Colonic mucosa (tissue), 4 donors: ENCODE measurements around the gene MAJIN. TPM values are rescaled to one million over a fixed set of nuclear protein-coding genes. Genes with fewer than 3 reads are reported as not detected.
A peak's percentile ranks its signal among the peaks of the same experiment; 100 is the strongest.

Source experiments
- DNase-seq: peaks from one replicate; pipeline ENCODE4 v3.0.0-alpha.2; 2020
- H3K27ac ChIP-seq: fragments of 200-600 bp; one replicate; pipeline ENCODE4 v1.8.0; 2021
- H3K27me3 ChIP-seq: fragments of 200-600 bp; one replicate; pipeline ENCODE4 v1.8.0; 2021
- H3K36me3 ChIP-seq: fragments of 200-600 bp; one replicate; pipeline ENCODE4 v1.8.0; 2021
- H3K4me1 ChIP-seq: fragments of 200-600 bp; one replicate; pipeline ENCODE4 v1.8.0; 2021; ENCODE audit warnings: mild to moderate bottlenecking
- H3K4me3 ChIP-seq: fragments of 200-600 bp; one replicate; pipeline ENCODE4 v1.8.0; 2021
- H3K9ac ChIP-seq, 2 donors: one replicate each; pipeline ENCODE4 v1.7.0; 2013; ENCODE audit warnings: control low read depth in 2 of 2, low read depth in 2 of 2, low read length in 2 of 2
- H3K9me3 ChIP-seq: fragments of 200-600 bp; one replicate; pipeline ENCODE4 v1.8.0; 2021
- CTCF ChIP-seq: fragments of 200-600 bp; IDR thresholded peaks from one replicate; pipeline ENCODE4 v1.8.0; 2022; ENCODE audit warnings: antibody characterized with exemption, mild to moderate bottlenecking
- intact Hi-C: fragments of 100-400 bp; cut with DNase I; formaldehyde crosslinking; loops from one replicate; pipeline ENCODE4 v1.14.1; 2022
- total RNA-seq, 2 donors: library from RNA; stranded (reverse); fragmentation: NEBNext Ultra II Directional in 1 of 2; extraction: Animal tissue kit (Norgen Biotek cat#: 25700) in 1 of 2; gene quantifications; one replicate each; pipeline ENCODE4 v1.2.1, GENCODE V29; 2021
- donor health status: healthy.
- donor health status: DM: no; HTN: no; CAD: no.
- donor health status: DM: no; HTN: no; CAD: no.

The MAJIN gene
- total RNA-seq, 2 donors from 2014 or later: not detected

GRCh38 chr11:65016705-65017104 is 44.8 kb upstream of the MAJIN start:
- Histone ChIP-seq H3K36me3 (no peaks in the 10 kb centered on the region), H3K27me3 (no peaks in the 10 kb centered on the region), H3K9me3 (no peaks in the 10 kb centered on the region), H3K4me3 (no peak overlapping the region), H3K27ac (no peak overlapping the region), H3K9ac (no peak overlapping the region), H3K4me1 (peaks cover 5% of the 10 kb centered on the region)
- intact Hi-C loops: no loop called here
- no peak for DNase-seq
- TF ChIP-seq CTCF: no peak

GRCh38 chr11:65014726-65015227 is 42.9 kb upstream of the MAJIN start:
- H3K27ac ChIP-seq: peak overlapping the region; percentile 99
- peaks cover 5% of the 10 kb centered on the region for H3K4me1 ChIP-seq
- no peak for DNase-seq
- peak overlapping the region; percentile 95 to 97 for H3K9ac ChIP-seq
- no peaks in the 10 kb centered on the region for H3K36me3 ChIP-seq
- no peaks in the 10 kb centered on the region for H3K27me3 ChIP-seq
- no peak for TF ChIP-seq CTCF
- no peaks in the 10 kb centered on the region for H3K9me3 ChIP-seq
- intact Hi-C loops: loop anchor here (5.0 kb wide), 1 partner anchor 103 kb away; the partner anchor contains the start of gene ZNHIT2
- peak overlapping the region; percentile 72 for H3K4me3 ChIP-seq

GRCh38 chr11:65013888-65014725 is 42.2 kb upstream of the MAJIN start, which contains the start of gene ARL2:
Gene ARL2, plus strand, starts transcription at chr11:65014160. Its CDS starts 48 bp downstream, at chr11:65014208.
- TF ChIP-seq CTCF: peak; percentile 91
- Histone ChIP-seq H3K9me3 (no peaks in the 10 kb centered on the region), H3K27me3 (no peaks in the 10 kb centered on the region), H3K4me3 (peak within 1 kb of the TSS; percentile 72), H3K27ac (peak within 1 kb of the TSS; percentile 99), H3K4me1 (peaks cover 5% of the 10 kb centered on the region), H3K9ac (peak within 1 kb of the TSS; percentile 95 to 97), H3K36me3 (no peaks in the 10 kb centered on the region)
- DNase-seq: peak; percentile 91
- intact Hi-C loops: loop anchor here (5.0 kb wide), 1 partner anchor 103 kb away; the partner anchor contains the start of gene ZNHIT2

GRCh38 chr11:65013130-65013887 is 41.4 kb upstream of the MAJIN start:
- H3K9me3 ChIP-seq: no peaks in the 10 kb centered on the region
- DNase-seq: peak; percentile 96
- peak overlapping the region; percentile 95 to 97 for H3K9ac ChIP-seq
- no peaks in the 10 kb centered on the region for H3K36me3 ChIP-seq
- peak; percentile 83 for TF ChIP-seq CTCF
- H3K27me3 ChIP-seq: no peaks in the 10 kb centered on the region
- H3K4me1 ChIP-seq: peaks cover 5% of the 10 kb centered on the region
- intact Hi-C loops: loop anchor here (5.0 kb wide), 1 partner anchor 104 kb away; the partner anchor contains the start of gene ZNHIT2
- H3K27ac ChIP-seq: peak overlapping the region; percentile 99
- peak overlapping the region; percentile 72 for H3K4me3 ChIP-seq

- H3K9me3 ChIP-seq: no peaks in the 10 kb centered on the region
- no peak for DNase-seq
- no peaks in the 10 kb centered on the region for H3K27me3 ChIP-seq
- H3K27ac ChIP-seq: no peak overlapping the region
- no peaks in the 10 kb centered on the region for H3K36me3 ChIP-seq
- H3K4me1 ChIP-seq: no peaks in the 10 kb centered on the region
- no peak overlapping the region for H3K4me3 ChIP-seq
- no peak overlapping the region for H3K9ac ChIP-seq
- intact Hi-C loops: no loop called here
- TF ChIP-seq CTCF: no peak
Measured at GRCh38 chr11:65008873-65009272, 37.0 kb upstream of the MAJIN start.
